CD4-positive, alpha-beta T cell treated with Interleukin-17A for 4 hours (primary cell): ENCODE measurements around the gene METTL8.

Source experiments
- DNase-seq: peaks from one replicate; pipeline ENCODE4 v3.0.0-alpha.2; 2020; ENCODE audit warnings: mixed read lengths

The METTL8 gene

GRCh38 chr2:171433763-171434012 lies at the start of gene METTL8:
TSS of gene METTL8 (minus strand) at chr2:171433990. CDS start at chr2:171392185, 41,805 bp downstream.
- no peak for DNase-seq

GRCh38 chr2:171482877-171483276 lies 49.1 kb upstream of the METTL8 start:
- DNase-seq, result no peak

GRCh38 chr2:171482308-171482707 lies 48.5 kb upstream of the METTL8 start:
- no peak for DNase-seq

- no peak for DNase-seq
These were observed 47.1 kb upstream of the METTL8 start for GRCh38 chr2:171480908-171481307.

- no peak for DNase-seq
These were observed 45.5 kb upstream of the METTL8 start for GRCh38 chr2:171479154-171479814.

GRCh38 chr2:171478345-171478744 lies 44.6 kb upstream of the METTL8 start:
- no peak for DNase-seq

- DNase-seq, result no peak
These were observed 42.2 kb upstream of the METTL8 start for GRCh38 chr2:171475979-171476378.

GRCh38 chr2:171470129-171470528 lies 36.3 kb upstream of the METTL8 start:
- no peak for DNase-seq

GRCh38 chr2:171469176-171469575 lies 35.4 kb upstream of the METTL8 start:
- DNase-seq, result no peak

GRCh38 chr2:171460537-171460936 lies 26.7 kb upstream of the METTL8 start:
- DNase-seq, result no peak

GRCh38 chr2:171459498-171459897 lies 25.7 kb upstream of the METTL8 start:
- no peak for DNase-seq

GRCh38 chr2:171452773-171453172 lies 19.0 kb upstream of the METTL8 start:
- no peak for DNase-seq

GRCh38 chr2:171451074-171451473 lies 17.3 kb upstream of the METTL8 start:
- no peak for DNase-seq

- no peak for DNase-seq
These were observed 13.9 kb upstream of the METTL8 start for GRCh38 chr2:171447675-171448074.

GRCh38 chr2:171441470-171441869 lies 7.7 kb upstream of the METTL8 start:
- DNase-seq, result no peak

GRCh38 chr2:171436307-171436706 lies 2.5 kb upstream of the METTL8 start:
- no peak for DNase-seq

GRCh38 chr2:171434013-171434989 lies 511 bp upstream of the METTL8 start, which contains the start of gene DCAF17:
TSS of gene DCAF17 (plus strand) at chr2:171434226. CDS start at chr2:171434578, 352 bp downstream.
- DNase-seq, result peak; percentile 95

GRCh38 chr2:171432969-171433762 lies 624 bp downstream of the METTL8 start:
- DNase-seq, result peak; percentile 40

GRCh38 chr2:171432206-171432968 lies 1.4 kb downstream of the METTL8 start:
- DNase-seq, result no peak

GRCh38 chr2:171431677-171432167 lies 2.1 kb downstream of the METTL8 start:
- DNase-seq, result no peak

GRCh38 chr2:171430516-171431410 lies 3.0 kb downstream of the METTL8 start:
- no peak for DNase-seq
